HG02884 (cell line): ENCODE data around the gene PRM2.

Experiments used
- ATAC-seq: cut with Tn5 transposase; IDR thresholded peaks from one replicate; pipeline ENCODE4 v1.9.1; 2021; ENCODE audit warnings: mild to moderate bottlenecking, moderate library complexity; ENCODE audit not compliant: unreplicated experiment

The PRM2 gene

DNA sequence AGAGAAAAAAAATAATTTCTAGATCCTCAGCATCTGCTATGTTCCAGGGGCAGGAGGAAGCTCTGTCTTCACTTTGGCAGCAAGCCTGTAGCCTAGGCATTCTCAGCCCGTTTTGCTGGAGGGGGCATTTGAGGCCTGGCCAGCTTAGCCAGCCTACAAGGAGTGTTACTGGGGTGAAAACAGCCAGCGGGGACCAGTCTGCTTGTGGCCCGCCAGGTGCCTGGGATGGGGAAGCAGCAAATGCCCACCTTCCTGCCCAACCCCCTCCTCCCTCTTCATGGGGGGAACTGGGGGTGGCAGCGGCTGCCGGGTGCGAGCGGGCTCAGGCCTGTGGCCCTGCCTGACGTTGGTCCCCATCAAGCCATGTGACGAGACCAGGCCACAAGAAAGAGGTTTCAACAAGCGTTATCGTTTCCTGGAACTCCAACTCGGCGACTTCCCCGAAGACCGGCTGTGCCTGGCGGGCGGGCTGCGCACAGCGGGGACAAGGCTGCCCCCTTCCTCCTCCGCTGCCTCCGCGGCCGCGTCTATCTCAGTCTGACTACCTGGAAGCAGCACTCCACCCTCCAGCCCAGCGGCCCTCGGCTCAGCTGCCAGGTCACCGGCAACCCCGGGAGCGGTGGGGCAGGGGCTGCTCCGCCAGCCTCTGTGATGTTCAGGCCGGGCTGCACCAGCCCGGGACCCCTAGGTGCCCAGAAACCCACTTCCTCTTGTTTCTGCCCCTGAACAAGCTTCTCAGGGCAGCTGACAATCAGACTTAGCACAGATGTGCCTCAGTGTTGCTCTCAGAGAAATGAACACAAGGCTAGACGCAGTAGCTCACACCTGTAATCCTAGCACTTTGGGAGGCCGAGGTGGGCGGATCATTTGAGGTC is 43.2 kb downstream of the PRM2 start:
- peak; percentile 48 for ATAC-seq

DNA sequence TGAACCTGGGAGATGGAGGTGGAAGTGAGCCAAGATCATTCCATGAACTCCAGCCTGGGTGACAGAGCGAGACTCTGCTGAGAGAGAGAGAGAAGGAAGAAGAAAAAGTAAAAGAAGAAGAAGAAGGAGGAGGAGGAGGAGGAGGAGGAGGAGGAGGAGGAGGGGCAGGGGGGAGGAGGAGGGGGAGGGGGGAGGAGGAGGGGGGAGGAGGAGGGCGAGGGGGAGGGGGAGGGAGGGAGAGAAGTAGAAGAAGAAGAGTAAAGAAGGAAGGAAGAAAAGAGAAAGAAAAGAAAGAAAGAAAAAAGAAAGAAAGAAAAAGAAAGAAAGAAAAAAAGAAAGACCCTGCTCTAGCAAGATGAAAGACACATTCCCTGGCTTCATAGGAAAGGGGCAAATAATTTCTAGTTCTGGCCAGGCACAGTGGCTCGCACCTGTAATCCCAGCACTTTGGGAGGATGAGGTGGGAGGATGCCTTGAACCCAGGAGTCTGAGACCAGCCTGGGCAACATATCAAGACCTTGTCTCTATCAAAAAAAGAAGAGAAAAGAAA is 43.9 kb downstream of the PRM2 start:
- no peak for ATAC-seq

DNA sequence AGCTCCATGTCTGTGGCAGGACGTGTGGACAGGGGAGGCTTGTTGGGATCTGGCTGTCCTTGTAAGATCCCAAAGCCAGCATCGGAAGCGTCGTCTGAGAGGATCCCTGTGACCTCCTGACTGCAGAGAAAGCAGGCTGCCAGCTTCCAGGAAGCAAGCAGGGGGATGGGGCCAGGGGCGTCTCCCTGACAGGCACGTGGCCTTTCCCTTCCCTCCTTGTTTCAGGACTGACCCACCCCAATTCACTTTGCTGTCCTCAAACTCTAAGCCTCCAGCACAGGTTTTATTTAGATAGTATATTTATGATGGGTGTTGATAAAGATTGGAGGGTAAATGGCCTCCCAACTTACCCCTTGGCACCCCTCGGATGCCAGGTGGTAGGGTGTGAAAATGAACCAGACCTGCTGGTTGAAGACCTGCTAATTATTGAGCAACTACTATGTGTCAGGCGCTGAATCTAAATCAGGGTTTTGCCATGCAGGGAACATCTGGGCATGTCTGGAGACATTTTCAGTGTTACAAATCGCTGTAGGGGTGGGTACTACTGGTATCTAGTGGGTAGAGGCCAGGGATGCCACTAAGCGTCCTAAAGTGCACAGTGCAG is 44.8 kb downstream of the PRM2 start:
- no peak for ATAC-seq

DNA sequence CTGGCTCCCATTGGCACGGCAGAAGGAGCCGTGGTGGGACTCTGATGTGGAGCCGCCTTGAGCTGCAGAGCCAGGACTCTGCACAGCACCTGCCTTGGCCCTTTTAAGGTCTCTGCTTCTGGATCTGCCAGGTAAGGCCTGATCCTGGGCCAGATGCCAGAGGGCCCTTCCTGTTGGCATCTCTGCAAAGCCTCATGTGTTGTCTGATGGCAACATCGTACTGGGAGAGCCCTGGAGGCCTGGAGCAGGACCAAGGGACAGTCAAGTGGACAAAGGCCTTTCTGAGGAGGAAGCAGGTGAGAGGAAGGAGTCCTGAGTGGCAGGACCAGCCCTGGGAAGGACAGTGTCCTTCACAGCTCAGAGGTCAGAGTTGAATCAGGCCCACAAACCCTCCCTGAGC is 46.4 kb downstream of the PRM2 start:
- ATAC-seq, result no peak

DNA sequence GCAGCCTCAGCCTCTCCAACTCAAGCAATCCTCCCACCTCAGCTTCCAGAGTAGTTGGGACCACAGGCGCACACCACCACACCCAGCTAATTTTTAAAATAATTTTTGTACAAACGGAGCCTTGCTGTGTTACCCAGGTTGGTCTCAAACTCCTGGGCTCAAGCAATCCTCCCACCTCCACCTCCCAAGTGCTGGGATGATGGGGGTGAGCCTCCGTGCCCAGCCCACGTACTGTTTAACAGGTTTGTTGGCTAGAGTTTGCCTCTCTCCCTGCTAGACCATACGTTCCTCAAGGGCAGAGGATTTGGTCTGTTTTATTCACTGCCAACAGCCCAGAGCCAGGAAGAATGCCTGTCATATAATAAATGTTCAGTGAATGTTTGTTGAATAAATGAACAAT is 46.8 kb downstream of the PRM2 start:
- ATAC-seq, result no peak

DNA sequence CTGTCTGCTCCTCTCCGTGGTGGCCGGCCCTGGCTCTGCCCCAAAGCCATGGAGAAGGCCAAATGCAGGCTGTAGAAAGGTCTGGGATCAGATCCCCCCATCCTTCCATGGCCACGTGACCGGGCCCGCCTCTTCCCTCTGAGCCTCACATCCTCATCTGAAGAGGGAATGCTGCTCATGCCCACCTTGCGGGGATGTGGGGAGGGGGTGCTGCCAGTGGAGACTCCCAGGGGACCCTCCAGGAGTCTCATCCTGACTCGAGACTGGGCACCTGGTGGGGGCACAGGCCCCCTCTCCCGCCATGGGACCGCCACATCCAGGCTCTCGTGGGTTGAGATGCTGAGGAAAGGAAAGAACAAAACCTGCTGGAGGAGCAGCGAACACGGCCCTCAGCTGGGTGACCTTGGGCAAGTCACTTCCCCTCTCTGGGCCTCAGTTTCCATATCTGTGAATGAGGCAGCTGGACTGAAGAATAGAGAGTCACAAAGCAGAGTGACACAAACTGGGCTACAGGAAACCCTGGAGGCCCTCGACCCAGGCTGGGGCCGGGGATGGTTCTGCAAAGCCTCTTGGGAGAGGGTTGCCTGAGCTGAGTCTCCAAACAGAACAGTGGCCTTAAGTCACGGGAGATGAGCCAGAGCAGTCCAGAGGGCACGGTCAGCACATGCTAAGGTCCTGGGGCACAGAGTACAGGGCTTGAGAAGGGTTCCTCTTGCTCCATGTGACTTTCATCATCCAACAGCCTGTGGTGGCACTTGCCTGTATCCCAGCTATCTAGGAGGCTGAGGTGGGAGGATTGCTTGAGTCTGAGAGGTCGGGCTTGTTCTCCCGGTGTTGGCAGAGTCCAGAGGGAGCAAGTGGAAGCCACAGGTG is 50.4 kb downstream of the PRM2 start:
- no peak for ATAC-seq
